HG03469 (cell line): Measurements from ENCODE around the gene GALNT5.

Source experiments
- ATAC-seq: cut with Tn5 transposase; IDR thresholded peaks from one replicate; pipeline ENCODE4 v1.9.1; 2021; ENCODE audit warnings: mild to moderate bottlenecking, moderate library complexity, moderate number of reproducible peaks; ENCODE audit not compliant: unreplicated experiment

GALNT5 gene

GRCh38 chr2:157283468-157283867 is 26.0 kb downstream of the GALNT5 start:
- no peak for ATAC-seq

GRCh38 chr2:157287160-157287559 is 29.7 kb downstream of the GALNT5 start:
- no peak for ATAC-seq

- ATAC-seq: no peak
Measured at GRCh38 chr2:157290525-157290924, 33.0 kb downstream of the GALNT5 start.

GRCh38 chr2:157291018-157291417 is 33.5 kb downstream of the GALNT5 start:
- no peak for ATAC-seq

GRCh38 chr2:157292853-157293252 is 35.3 kb downstream of the GALNT5 start:
- no peak for ATAC-seq

- ATAC-seq: no peak
Measured at GRCh38 chr2:157296490-157296889, 39.0 kb downstream of the GALNT5 start.

- no peak for ATAC-seq
Measured at GRCh38 chr2:157296958-157297357, 39.5 kb downstream of the GALNT5 start.

GRCh38 chr2:157301307-157301706 is 43.8 kb downstream of the GALNT5 start:
- no peak for ATAC-seq

GRCh38 chr2:157302492-157303099 is 45.1 kb downstream of the GALNT5 start:
- ATAC-seq: peak; percentile 73

- ATAC-seq: no peak
Measured at GRCh38 chr2:157303612-157304011, 46.1 kb downstream of the GALNT5 start.

GRCh38 chr2:157304811-157305722 is 47.6 kb downstream of the GALNT5 start:
- no peak for ATAC-seq

GRCh38 chr2:157305723-157306110 is 48.2 kb downstream of the GALNT5 start:
- no peak for ATAC-seq

- no peak for ATAC-seq
Measured at GRCh38 chr2:157307021-157307420, 49.5 kb downstream of the GALNT5 start.

- ATAC-seq: no peak
Measured at GRCh38 chr2:157309878-157310277, 52.4 kb downstream of the GALNT5 start.

GRCh38 chr2:157311706-157312105 is 54.2 kb downstream of the GALNT5 start:
- no peak for ATAC-seq

GRCh38 chr2:157312866-157313486 is 55.5 kb downstream of the GALNT5 start:
- ATAC-seq: no peak

- ATAC-seq: no peak
Measured at GRCh38 chr2:157315901-157316300, 58.4 kb downstream of the GALNT5 start.

GRCh38 chr2:157318884-157319283 is 61.4 kb downstream of the GALNT5 start:
- ATAC-seq: no peak

- ATAC-seq: no peak
Measured at GRCh38 chr2:157319795-157320194, 62.3 kb downstream of the GALNT5 start.

- ATAC-seq: no peak
Measured at GRCh38 chr2:157320409-157320808, 62.9 kb downstream of the GALNT5 start.

- ATAC-seq: no peak
Measured at GRCh38 chr2:157321466-157321865, 64.0 kb downstream of the GALNT5 start.

GRCh38 chr2:157322432-157322831 is 64.9 kb downstream of the GALNT5 start:
- no peak for ATAC-seq
